Stimulated activated CD4-positive, alpha-beta T cell treated with anti-CD3 and anti-CD28 coated beads, Interleukin-1b, Interleukin-23, amount 100 ng/mL, for 4 hours (primary cell): ENCODE measurements around the gene HADHA.
"Not testable (repeated sequence)": the region's sequence is repeated elsewhere in the genome, so short reads cannot be mapped to it uniquely, and the experiment has no call there.

Source experiments
- DNase-seq, 2 donors: peaks; one replicate each; pipeline ENCODE4 v3.0.0-alpha.2; 2020; ENCODE audit warnings: low read depth in 2 of 2

The HADHA gene

GRCh38 chr2:26244309-26245230 lies at the start of gene HADHA, which contains the start of gene HADHB:
Gene HADHA, minus strand, starts transcription at chr2:26244632. Its CDS starts 36 bp downstream, at chr2:26244596.
Gene HADHB, plus strand, starts transcription at chr2:26244939. Its CDS starts 9,316 bp downstream, at chr2:26254255.
- DNase-seq: peak; percentile 71 to 80

DNA sequence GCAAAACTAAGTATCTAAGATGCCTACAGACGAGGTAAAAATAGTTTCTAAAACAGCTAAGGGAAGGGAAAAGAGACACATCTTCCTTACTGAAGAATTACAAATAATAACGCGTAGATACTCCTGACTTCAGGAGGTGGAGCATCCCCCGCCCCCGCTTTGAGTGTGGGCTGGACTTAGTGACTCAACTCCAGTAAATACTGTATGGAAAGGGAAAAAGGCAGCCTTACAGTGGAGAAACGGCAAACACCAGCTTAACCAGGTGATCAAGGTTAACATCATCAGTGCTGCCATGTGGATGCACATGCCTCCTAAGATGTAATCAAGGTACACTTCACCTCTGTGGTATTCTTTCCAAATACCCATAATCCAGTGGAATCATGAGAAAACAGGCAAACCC lies 48.2 kb upstream of the HADHA start:
- DNase-seq: no peak

- DNase-seq: no peak
These were observed 45.6 kb upstream of the HADHA start for GRCh38 chr2:26290001-26290400.

DNA sequence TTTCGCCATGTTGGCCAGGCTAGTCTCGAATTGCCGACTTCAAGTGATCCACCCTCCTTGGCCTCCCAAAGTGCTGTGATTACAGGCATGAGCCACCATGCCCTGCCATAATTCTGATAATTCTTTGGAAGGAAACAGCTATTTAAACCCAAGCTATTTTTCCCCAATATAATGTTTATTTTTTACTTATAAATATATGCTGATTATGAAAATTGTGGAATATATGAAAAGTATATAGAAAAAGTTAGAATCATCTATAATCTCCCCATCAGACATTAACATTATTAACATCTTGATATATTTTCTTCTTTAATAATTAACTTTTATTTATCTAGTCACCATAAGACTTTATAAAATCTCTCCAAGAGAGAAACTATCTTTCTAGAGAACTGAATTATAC lies 41.5 kb upstream of the HADHA start:
- no peak for DNase-seq

GRCh38 chr2:26284132-26284531 lies 39.7 kb upstream of the HADHA start:
- no peak for DNase-seq

- DNase-seq: no peak
These were observed 39.2 kb upstream of the HADHA start for GRCh38 chr2:26283606-26284005.

- DNase-seq: no peak
These were observed 36.8 kb upstream of the HADHA start for GRCh38 chr2:26281226-26281625.

- no peak for DNase-seq
These were observed 35.5 kb upstream of the HADHA start for GRCh38 chr2:26279886-26280285.

GRCh38 chr2:26276484-26277227 lies 32.2 kb upstream of the HADHA start:
- DNase-seq: no peak

DNA sequence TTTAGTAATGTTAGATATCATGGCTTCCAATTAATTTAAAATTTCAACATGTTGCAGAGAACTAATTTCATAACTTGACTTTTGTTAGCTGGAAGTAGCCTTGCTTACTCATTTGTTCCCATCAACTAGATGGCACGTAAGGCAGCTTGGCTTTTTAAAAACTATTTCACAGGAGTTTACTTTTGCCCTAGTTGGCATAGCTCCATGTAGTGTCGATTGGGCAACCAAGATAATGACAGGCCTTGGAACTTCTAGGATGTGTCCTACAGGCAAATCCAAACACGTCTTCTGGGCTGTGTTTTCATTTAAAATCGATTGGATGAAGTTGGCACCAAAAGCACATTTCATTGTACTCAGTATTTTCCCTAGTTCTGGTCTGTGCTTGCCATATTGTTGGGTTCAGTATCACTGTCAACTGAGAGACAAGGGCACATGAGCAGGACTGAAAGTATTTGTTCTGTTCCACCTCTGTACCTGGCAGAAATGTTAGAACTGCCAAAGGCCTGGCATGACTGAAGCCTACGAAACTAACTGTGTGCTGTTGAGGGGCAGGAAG lies 29.7 kb upstream of the HADHA start:
- no peak for DNase-seq

GRCh38 chr2:26273501-26273900 lies 29.1 kb upstream of the HADHA start:
- no peak for DNase-seq

- no peak for DNase-seq
These were observed 25.9 kb upstream of the HADHA start for GRCh38 chr2:26270373-26270772.

DNA sequence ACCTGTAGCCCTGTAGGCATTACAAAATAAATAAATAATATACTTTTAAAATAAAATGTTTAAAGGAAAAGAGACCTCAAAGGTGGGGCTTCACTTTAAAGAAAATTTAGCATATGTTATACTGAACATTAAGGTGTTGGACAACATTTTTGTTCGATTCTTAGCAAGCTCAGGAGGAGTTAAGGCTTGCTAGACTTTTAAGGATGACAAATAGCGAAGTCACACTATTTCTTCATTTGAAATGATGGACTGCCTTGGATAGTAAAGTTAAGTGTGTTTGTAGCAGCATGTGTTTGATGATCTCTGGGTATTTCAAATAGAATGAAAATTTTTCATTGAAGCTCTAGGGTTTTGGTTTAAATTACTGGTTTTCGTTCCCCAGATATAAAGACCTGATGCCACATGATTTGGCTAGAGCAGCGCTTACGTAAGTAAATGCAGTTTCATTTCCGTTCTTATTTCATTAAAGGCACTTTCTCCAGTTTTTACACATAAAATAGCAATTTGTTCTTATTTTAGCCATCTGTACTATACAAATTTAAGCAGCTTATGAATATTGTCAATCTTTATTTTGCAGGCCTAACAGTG lies 25.2 kb upstream of the HADHA start:
- no peak for DNase-seq

GRCh38 chr2:26268670-26269385 lies 24.4 kb upstream of the HADHA start:
- not testable (repeated sequence) for DNase-seq

GRCh38 chr2:26268213-26268612 lies 23.8 kb upstream of the HADHA start:
- no peak for DNase-seq

- not testable (repeated sequence) for DNase-seq
These were observed 14.4 kb upstream of the HADHA start for GRCh38 chr2:26258836-26259235.

DNA sequence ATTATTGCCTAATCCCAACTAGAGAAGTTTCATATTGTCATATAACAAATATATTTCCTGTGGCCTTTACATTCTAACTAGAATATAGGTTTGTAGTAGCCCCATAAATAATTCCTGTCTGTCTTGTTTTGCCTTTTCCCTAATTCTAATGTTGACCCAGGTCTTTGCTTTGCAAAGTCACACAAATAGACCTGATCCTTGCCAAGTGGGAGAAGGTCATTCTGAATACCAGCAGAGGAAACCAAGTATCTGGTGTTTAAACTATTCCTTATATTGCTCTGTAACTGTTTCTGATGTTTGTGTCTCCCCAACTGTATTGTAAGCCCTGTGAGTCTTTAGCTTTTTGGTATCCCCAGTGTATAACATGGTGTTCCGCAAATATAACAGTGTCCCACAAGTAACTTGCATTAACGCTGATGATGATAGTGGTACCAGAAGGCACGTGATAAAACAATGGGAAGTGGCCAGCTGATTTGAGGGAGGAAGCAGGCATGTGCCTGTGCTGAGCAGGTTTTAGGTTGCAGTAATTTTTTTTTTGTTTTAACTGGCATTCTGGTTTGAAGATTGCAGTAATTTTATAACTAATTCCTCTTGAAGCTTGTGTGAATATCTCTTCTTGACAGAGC lies 11.4 kb upstream of the HADHA start:
- DNase-seq: no peak

DNA sequence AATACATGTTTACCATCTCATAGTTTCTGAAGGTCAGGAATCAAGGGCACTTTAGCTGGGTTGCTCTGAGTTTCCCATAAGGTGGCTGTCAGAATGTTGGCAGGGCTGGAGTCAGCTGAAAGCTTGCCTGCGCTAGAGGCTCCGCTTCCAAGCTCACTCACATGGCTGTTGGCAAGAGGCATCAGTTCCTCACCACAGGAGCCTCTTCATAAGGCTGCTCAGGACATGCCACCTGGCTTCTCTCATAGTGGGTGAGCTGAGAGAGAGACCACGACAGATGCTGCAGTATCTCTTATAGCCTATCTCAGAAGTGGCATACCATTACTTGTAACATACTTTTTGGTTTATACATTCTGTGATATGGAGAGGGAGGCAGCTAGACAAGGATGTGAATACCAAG lies 7.5 kb upstream of the HADHA start:
- DNase-seq: no peak

DNA sequence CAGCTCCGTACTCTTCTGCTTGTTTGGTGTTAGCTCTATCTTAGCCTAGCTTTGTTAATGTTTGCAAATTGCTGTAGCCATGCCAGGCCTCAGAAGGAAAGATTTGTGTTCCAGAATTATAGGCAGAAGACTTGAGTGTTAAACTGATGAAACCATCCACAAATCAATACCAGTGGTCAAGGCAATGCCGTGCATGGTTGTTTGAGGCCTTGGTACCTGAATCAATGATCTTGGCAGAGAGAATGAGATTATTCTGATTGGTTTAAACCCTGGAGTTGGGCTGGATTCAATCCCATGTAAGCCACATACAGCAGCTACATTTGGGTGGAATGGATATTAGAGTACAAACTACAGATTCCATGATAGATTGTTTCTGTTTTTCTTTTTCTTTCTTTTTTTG lies 5.2 kb upstream of the HADHA start:
- DNase-seq: no peak

DNA sequence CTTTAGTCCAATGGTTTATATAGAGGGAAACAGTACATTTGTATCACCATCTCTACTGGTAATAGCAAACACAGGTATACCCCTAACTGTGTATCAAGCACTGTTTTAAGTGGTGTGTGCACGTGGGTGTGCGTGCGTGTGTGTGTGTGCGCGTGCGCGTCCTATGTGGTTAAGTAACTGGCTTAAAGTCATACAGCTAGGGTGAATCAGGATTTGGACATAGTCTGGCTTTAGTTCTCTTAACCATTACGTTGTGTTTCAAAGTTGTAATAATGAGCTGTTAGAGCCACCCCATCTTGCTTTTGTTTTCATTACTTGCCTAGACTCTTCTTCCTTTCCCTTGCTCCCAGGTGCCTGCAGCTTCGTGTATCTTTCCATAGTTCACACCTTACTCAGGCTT lies 2.4 kb upstream of the HADHA start:
- DNase-seq: no peak

DNA sequence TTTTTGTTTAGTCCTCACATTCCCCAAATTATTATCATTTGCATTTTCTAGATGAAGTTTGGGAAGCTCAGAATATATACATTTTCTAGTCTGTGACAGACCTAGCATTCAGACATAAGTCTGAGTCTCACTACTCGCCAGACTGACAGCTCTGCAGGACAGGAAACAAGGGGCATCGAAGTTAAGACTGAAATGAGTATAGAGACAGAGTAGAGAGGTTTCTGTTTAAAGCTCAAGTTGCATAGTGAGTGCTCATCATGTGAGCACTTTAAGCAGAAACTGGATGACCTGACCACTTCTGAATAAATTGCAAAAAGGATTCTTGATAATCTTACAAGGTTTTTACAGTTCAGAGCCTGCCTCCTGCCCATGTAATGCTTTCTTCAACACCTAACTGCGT lies 1.4 kb upstream of the HADHA start:
- DNase-seq: no peak
